Measurements from ENCODE around the gene SLITRK2. TPM values are rescaled to one million over a fixed set of nuclear protein-coding genes. Genes with fewer than 3 reads are reported as not detected.

SLITRK2 gene
- total RNA-seq, 1 experiment from 2014 or later = 0.13 TPM

DNA sequence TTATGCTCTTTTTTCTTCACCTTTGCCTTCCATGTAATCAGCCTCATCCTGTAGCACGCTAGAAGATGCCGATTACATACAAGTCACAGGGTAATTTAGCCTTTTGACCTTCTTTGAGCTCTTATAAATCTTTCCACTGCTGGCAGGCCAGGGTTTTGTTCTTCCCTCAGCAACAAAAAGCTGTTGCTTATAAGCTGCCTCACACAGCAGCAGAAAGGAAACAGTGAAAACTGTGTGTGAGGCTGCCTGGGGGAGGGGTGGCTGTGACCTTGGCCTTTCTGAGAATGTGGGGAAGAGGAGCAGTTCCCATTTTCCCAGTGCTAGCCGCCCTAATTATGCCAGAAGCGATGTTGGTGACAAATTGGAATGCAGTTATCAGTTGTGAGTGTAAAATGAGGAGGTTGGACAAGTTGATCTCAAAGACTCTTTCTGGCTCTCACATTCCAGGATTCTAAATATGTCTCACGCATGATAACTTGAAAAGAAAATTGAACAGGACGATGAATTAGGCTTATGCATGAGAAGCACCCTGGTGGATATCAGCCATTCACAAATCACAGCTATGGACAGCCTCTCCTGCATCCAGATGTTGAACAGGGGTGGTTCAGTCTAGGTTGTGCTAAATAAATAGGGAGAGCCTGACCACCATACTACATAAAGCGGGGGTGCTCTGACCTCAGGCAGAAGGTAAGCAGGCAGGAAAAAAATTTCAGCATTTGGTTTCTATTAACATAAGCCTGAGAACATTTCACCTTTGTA lies 25.7 kb downstream of the SLITRK2 start:
- Histone ChIP-seq H3K36me3 (no peaks in the 10 kb centered on the region), H3K9me3 (no peaks in the 10 kb centered on the region), H3K4me3 (no peak overlapping the region), H3K27me3 (no peaks in the 10 kb centered on the region)
- DNase-seq = no peak

- H3K4me3 ChIP-seq = no peak overlapping the region
- DNase-seq = no peak
- H3K36me3 ChIP-seq = no peaks in the 10 kb centered on the region
- H3K27me3 ChIP-seq = no peaks in the 10 kb centered on the region
- H3K9me3 ChIP-seq = no peaks in the 10 kb centered on the region
Observed at GRCh38 chrX:145844886-145845285, 27.3 kb downstream of the SLITRK2 start.

DNA sequence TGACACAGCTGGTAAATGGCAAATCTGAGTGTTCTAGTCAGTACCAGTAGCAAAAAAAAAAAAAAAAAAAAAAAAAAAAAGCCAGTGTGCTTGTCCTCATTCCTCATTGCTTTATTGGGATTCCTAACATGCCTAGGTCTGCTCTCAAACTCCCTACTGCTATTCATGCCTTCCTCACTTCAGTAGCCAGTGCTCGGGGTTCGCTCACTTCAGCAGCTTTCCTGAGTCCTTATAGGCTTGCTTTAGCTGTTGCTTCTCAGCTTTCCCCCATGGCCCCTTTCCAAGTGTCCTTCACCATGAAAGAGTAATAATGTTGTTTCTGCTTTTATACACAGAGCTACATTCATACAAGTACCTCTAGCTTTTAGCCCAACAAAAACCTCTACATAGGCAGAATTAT lies 30.8 kb downstream of the SLITRK2 start:
- no peaks in the 10 kb centered on the region for H3K36me3 ChIP-seq
- DNase-seq = no peak
- no peak overlapping the region for H3K4me3 ChIP-seq
- H3K9me3 ChIP-seq = no peaks in the 10 kb centered on the region
- H3K27me3 ChIP-seq = no peaks in the 10 kb centered on the region

GRCh38 chrX:145848857-145849256 lies 31.2 kb downstream of the SLITRK2 start:
- no peak for DNase-seq
- no peak overlapping the region for H3K4me3 ChIP-seq
- no peaks in the 10 kb centered on the region for H3K27me3 ChIP-seq
- H3K36me3 ChIP-seq = no peaks in the 10 kb centered on the region
- no peaks in the 10 kb centered on the region for H3K9me3 ChIP-seq

- no peaks in the 10 kb centered on the region for H3K27me3 ChIP-seq
- no peak overlapping the region for H3K4me3 ChIP-seq
- H3K9me3 ChIP-seq = no peaks in the 10 kb centered on the region
- no peaks in the 10 kb centered on the region for H3K36me3 ChIP-seq
- no peak for DNase-seq
Observed at GRCh38 chrX:145853181-145853580, 35.6 kb downstream of the SLITRK2 start.

GRCh38 chrX:145856181-145856580 lies 38.6 kb downstream of the SLITRK2 start:
- Histone ChIP-seq H3K27me3 (no peaks in the 10 kb centered on the region), H3K4me3 (no peak overlapping the region), H3K36me3 (no peaks in the 10 kb centered on the region), H3K9me3 (no peaks in the 10 kb centered on the region)
- DNase-seq = no peak

GRCh38 chrX:145861818-145862217 lies 44.2 kb downstream of the SLITRK2 start:
- Histone ChIP-seq H3K4me3 (no peak overlapping the region), H3K9me3 (no peaks in the 10 kb centered on the region), H3K27me3 (no peaks in the 10 kb centered on the region), H3K36me3 (no peaks in the 10 kb centered on the region)
- DNase-seq = no peak

GRCh38 chrX:145865082-145865481 lies 47.5 kb downstream of the SLITRK2 start:
- DNase-seq = no peak

More at GRCh38 chrX:145865082-145865481, 47.5 kb downstream of the SLITRK2 start:
- Histone ChIP-seq H3K27me3 (no peaks in the 10 kb centered on the region), H3K9me3 (no peaks in the 10 kb centered on the region), H3K4me3 (no peak overlapping the region), H3K36me3 (no peaks in the 10 kb centered on the region)
